GM18519 (cell line): ENCODE data around the gene HOOK1.

Source experiments
- ATAC-seq: cut with Tn5 transposase; IDR thresholded peaks from one replicate; pipeline ENCODE4 v1.9.1; 2021; ENCODE audit warnings: mild to moderate bottlenecking, moderate library complexity; ENCODE audit not compliant: unreplicated experiment, low FRiP score

Gene HOOK1

GRCh38 chr1:59814901-59815825, at the start of gene HOOK1:
HOOK1 (plus strand) TSS chr1:59814949; CDS start chr1:59815118, 169 bp downstream.
- peak; percentile 10 for ATAC-seq

GRCh38 chr1:59765011-59765730, 49.6 kb upstream of the HOOK1 start:
- ATAC-seq: no peak

DNA sequence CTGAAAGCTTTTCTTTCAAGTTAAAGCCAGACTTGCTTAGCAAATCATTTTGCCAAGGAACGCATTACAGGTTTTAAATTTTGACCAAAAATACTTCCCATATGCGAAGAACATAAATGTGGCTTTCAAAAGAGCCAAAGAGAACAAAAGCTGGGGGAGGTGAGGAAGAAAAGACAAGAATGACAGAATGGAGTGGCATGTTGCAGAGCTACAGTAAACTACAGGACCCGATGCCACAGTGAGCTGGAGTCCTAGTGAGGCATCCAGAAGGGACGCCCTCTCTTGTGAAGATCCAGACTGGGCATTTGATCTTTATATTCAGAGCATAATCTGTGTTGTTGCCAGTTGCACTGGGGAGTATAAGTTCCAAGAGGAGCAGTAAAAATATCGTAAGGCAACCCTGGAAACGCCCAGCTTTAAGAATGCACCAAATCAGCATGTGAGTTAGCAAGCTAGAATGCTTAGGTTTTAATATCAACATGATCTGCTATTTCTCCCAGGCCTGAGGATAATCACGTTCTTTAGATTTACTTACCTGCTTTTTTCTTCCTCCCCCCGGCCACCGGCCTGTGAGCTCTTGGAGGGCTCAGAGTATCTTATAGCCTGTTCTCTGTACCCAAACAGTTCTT, 48.4 kb upstream of the HOOK1 start:
- no peak for ATAC-seq

DNA sequence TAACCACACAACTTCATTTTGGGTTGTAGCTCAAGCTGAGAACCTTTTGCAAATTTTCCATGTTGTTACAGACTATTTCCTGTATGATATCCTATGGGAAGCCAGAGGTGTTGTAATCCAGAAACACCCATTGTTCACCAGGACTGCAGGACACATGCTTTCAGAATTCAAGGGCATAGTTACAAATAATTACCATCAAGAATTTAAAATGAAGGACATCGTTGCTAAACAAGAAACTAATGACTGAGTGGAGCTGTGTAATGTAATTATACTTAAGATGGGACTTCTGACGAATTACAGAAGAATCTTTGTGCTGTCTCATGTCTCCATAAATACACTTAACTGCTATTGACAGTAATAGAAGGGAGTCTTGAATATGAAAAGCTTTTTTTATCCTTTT, 47.6 kb upstream of the HOOK1 start:
- ATAC-seq: no peak

- ATAC-seq: no peak
Measured at GRCh38 chr1:59768792-59769735, 45.7 kb upstream of the HOOK1 start.

DNA sequence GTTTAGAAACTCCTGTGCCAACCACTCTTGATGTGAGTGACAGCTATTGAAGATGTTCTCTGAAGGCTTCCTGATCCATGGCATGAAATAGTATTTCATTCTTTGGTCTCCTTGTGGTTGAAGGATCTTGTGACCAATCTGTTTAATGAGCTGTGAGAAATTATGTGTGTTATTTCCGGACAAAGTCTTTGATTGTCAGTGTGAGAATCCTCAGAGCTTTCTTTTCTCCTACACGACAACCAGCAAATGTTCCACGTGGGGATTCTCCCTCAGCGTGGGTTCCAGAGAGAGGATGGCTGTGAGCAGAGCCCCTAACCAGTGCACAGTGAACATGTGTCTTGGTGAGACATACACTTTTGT, 45.0 kb upstream of the HOOK1 start:
- ATAC-seq: no peak

DNA sequence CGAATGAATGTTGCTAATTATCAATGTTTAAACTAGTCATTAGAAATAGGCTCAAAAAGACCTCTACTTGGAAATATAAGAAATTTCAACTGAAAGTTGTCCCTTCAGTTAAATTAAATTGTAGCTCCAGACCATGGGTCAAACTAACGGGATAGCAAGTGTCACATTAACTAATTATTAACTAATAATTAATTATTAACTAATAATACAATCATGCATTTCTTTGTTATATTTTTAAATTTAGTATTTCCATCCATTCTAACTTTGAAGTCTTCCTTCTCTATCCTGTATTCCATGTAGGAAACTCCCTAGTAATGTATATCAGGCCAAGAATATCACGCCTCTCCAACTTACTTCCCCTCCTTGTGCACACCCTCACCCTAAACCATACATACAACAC, 43.4 kb upstream of the HOOK1 start:
- no peak for ATAC-seq

DNA sequence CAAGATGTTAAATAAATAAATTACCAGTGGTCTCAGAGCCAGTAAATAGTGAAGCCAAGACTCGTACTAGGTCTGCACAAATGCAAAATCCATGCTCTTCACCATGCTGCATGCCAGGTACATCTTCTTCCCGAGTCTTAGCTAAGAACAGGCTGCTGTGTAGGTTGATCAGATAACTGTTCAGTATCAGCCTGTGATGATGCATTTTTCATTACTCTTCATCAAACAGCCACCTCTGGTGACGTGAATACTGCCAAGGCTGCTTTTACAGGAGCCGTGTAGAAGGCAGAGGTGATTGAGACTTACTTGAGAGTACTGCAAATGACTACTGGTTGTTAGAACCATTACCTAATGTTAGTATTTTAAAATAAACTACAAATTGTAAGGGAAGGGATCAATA, 39.3 kb upstream of the HOOK1 start:
- ATAC-seq: no peak

DNA sequence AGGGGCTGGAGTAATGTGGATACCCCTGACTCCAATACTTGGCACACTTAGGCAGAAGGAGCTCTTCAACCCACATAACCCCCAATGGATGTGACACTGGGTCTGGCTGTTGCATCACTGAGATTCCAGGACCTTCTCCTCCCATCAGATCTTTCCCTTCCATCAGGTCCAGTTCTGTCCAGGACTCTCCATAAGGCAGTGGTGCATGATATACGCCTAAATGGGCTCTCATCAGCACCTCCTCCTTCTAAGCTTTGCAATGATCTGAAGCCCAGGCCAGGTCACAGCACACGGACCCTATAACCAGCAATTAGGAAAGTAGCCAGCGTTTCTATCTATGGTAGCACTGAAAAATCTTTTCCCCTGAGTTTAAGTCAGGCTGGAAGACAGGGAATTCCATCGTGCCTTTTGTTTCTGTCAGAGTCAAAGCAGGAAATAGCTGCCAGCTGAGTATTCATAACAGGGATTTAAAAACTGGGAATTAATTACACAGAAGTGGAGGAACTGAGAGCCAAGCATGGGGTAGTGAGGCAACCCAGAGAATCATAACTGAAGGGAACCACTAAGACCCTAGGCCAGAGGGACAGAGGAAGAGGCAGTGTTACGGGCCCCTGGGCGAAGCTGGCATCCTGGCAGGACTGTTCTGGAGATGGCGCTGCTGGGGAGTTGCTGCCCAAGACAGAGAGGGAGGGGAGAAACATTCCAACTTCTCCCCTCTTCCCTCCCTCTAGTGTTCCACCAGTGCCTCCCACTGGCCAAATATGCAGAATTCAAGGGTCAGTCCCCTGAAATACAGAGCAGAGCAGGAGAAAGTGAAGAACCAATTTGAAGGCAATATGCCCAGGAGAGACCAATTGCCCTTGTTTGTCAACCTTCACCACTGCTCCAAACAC, 37.5 kb upstream of the HOOK1 start:
- no peak for ATAC-seq

GRCh38 chr1:59779949-59780348, 34.8 kb upstream of the HOOK1 start:
- ATAC-seq: no peak

DNA sequence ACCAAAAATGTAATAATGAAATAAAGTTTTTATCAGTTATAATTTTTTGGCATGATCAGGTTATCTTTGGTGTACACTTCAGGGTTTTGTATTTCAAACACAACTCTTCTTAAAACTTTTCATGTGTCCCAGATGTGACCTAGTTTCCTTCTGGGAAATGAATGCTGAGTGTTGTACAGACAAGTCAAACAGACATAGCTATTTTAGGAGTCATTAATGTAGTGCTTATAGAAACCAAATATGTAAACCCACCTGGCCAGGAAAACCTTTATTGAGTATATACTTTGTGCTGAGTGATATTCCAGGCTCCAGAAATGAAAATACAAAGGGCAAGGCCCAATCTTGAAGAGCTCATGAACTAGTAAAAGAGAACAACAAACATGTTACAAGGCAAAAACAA, 25.9 kb upstream of the HOOK1 start:
- ATAC-seq: no peak

- ATAC-seq: no peak
Measured at GRCh38 chr1:59798600-59798999, 16.1 kb upstream of the HOOK1 start.

- ATAC-seq: no peak
Measured at GRCh38 chr1:59803458-59804038, 11.2 kb upstream of the HOOK1 start.

- ATAC-seq: no peak
Measured at GRCh38 chr1:59804301-59804700, 10.4 kb upstream of the HOOK1 start.

DNA sequence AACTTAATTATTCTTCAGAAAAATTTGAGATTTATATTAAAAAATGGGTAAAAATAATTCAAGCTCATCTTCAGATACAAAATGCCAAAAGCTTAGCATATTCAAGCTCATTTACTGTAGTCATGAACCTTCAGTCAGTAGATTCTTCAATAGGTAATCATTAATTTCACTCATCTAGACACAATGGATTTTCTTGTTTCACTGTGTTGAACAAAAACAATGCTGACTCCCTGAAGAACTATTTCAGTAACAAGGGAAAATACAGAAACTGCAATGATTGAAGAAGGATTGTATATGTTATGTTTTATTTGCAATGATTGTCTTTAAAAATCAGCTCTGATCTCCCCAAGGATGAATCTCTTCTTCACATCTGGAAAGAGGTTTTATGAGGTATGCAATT, 9.2 kb upstream of the HOOK1 start:
- ATAC-seq: no peak

DNA sequence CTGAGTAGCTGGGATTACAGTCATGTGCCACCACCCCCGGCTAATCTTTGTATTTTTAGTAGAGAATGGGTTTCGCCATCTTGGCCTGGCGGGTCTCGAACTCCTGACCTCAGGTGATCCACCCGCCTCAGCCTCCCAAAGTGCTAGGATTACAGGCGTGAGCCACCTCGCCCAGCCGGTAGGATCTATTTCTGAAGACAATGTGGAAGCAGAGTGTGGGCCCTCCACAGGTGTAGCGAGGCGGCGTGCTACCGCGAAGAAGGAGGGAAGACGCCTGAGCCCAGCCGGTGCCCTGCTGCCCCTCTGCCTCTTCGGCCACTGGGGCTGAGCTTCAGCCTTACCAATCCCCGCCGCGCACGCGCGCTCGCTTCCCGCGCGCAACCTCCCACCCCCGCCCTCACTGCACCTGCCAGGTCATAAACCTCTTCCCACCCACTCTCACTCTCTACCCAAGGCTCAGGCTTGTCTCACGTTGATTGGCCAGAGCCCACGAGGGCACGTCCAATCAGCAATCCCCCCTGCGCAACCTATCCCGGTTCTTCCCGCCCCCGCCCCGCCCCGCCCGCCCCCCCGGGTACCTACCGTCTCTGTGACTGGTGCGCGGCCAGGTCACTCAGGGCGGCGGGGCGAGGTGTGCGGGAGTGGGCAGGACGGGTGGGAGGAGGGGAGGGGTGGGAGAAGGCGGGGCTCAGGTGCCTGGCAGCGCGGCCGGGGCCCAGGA, 409 bp upstream of the HOOK1 start:
- peak; percentile 97 for ATAC-seq

GRCh38 chr1:59815892-59816291, 1.1 kb downstream of the HOOK1 start:
- no peak for ATAC-seq

GRCh38 chr1:59816318-59816878, 1.6 kb downstream of the HOOK1 start:
- ATAC-seq: no peak
